VCaP (cell line): Measurements from ENCODE around the gene KIAA1958.

ENCODE experiments used
- H3K27ac ChIP-seq: fragments of 450-650 bp; 2 replicates; pipeline ENCODE4 v1.5.1; 2017
- TF ChIP-seq, protein P1 (sequence below): fragments of 450-650 bp; conservative IDR thresholded peaks from 2 replicates; pipeline ENCODE4 v1.5.1; 2017; ENCODE audit warnings: mild to moderate bottlenecking, moderate library complexity

Gene KIAA1958

DNA sequence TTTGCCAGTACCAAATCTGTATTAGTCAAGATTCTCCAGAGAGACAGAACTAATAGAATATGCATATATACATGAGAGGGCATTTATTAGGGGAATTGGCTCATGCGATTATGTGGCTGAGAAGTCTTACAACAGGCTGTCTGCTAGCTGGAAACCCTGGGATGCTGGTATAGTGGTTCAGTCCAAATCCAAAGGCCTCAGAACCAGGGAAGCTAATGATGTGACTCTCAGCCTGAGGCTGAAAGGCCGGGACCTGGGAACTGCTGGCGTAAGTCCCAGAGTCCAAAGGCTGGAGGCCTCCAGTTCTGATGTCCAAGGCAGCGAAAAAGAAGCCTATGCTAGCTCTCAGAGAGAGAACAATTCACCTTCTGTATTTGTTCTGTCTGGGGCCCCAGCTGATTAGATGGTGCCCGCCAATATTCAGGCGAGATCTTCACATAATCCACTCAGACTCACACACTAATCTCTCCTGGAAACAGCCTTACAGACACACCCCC is 84.1 kb downstream of the KIAA1958 start:
- TF ChIP-seq, protein P1, sequence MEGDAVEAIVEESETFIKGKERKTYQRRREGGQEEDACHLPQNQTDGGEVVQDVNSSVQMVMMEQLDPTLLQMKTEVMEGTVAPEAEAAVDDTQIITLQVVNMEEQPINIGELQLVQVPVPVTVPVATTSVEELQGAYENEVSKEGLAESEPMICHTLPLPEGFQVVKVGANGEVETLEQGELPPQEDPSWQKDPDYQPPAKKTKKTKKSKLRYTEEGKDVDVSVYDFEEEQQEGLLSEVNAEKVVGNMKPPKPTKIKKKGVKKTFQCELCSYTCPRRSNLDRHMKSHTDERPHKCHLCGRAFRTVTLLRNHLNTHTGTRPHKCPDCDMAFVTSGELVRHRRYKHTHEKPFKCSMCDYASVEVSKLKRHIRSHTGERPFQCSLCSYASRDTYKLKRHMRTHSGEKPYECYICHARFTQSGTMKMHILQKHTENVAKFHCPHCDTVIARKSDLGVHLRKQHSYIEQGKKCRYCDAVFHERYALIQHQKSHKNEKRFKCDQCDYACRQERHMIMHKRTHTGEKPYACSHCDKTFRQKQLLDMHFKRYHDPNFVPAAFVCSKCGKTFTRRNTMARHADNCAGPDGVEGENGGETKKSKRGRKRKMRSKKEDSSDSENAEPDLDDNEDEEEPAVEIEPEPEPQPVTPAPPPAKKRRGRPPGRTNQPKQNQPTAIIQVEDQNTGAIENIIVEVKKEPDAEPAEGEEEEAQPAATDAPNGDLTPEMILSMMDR, result no peak
- H3K27ac ChIP-seq, result no peak overlapping the region

DNA sequence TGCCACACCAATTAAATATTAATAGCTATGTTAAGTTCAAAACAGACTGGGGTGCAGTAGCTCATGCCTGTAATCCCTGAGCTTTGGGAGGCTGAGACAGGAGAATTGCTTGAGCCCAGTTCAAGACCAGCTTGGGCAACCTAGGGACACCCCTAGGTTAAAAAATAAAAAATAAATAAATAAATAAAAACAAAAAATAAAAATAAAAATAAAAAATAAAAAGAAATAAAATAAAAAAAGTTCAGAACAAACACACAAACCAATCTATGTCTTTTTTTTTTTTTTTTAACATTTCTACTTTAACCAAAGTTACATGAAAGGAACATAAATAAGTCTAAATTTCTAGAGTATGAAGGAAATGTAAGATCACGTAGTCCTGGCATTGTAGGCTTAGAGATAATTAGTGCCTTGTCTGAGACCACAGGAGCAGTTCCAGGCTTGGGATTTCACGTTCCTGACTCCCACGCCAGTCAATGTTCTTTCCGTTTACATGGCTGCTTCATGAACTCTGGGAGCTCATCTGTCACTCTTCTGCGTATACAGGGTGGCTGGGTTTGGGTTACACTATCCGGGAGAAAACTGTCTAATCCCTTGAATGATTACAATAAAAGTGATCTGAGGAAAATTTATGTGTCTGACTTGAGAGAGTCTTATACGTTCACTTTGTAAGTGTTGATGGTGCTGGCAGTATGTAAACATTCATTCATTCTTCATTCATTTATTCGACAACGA is 85.2 kb downstream of the KIAA1958 start:
- TF ChIP-seq, protein P1, result no peak
- no peak overlapping the region for H3K27ac ChIP-seq

DNA sequence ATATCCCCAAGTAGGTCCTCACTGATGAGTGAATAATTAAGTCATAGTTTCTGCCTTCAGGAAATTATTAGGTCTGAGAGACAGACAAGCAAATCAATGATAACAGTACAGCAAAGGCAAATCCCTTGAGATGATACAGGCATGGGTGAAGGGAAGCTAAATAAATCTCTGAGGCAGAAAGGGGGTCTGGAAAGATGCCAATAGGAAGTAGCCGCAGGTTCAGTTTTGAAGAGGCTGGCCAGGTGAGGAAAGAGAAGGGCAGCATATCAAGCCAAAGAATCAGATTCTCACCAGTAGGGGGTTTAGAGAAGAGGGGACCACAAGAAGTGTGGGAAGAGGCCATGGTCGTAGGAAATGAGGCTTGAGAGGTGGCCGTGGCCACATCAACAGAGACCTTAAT is 85.8 kb downstream of the KIAA1958 start:
- TF ChIP-seq, protein P1, result no peak
- H3K27ac ChIP-seq, result no peak overlapping the region

DNA sequence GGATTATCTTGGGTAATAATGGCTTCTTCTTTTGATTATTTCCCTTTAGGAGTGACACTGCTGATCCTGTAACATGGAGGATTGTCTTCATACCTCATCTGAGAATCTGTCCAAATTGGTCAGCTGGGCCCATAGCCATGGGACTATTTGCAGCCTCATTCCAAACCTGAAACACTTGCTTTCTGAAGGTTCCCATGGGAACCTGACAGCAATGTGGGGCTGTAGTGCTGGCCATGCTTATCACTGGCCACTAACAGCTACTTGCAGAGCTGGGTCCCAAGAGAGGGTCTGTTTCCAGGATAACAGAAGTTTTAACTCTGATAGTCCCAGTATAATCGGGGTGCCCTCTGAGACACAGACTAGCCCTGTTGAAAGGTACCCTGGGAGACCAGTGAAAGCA is 87.4 kb downstream of the KIAA1958 start:
- no peak overlapping the region for H3K27ac ChIP-seq
- TF ChIP-seq, protein P1, result no peak

DNA sequence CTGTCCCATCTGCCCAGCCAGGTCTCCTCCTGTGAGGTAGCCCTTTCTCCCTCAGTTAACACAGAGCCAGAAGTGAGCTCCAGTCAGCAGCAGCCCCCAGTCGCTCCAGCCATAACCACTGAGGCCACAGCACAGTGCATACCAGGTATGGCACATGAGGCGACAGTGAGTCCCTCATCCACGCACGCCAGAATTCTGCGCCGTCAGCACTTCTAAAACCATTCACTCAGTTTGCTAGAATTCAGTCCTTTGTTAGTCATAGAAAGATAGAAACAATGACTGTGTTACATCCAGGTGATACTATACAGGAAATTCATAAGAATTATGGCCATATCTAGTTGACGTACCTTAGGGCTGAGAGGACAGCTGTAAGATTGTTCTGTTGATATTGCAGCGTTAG is 88.5 kb downstream of the KIAA1958 start:
- H3K27ac ChIP-seq, result no peak overlapping the region
- TF ChIP-seq, protein P1, result no peak

DNA sequence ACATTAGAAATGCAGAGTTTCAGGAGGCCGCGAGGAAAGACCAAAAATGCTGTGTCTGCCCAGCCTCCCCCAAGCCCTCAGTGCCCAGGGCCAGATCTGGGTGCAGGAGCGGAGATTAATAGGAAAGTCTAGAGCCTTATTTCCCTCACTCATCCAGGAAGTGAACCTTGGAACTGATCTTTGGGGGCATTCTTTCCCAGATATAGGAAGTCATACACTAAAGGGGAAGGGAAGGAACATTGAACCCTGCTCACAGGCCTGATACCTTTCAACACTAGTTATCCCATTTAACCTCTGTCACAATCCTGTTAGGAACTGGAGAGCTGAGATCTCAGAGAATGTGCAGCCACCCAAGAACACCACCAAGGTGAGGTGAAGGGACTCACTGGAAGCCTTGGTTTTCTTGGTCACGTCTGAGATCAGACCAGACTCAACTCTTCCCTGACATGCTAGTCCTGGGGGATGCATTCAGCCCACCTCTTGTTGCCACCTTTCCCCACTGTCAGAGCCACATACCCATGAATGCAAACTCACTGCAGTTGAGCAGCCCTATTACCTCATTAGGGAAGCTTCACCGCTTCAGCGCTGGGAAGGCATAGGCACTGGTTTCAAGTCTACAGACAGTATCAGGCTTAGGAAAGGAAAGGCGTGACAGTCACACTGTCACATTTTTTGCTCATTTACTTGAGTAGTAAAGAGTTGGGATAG is 95.0 kb downstream of the KIAA1958 start:
- H3K27ac ChIP-seq, result no peak overlapping the region
- TF ChIP-seq, protein P1, result no peak

DNA sequence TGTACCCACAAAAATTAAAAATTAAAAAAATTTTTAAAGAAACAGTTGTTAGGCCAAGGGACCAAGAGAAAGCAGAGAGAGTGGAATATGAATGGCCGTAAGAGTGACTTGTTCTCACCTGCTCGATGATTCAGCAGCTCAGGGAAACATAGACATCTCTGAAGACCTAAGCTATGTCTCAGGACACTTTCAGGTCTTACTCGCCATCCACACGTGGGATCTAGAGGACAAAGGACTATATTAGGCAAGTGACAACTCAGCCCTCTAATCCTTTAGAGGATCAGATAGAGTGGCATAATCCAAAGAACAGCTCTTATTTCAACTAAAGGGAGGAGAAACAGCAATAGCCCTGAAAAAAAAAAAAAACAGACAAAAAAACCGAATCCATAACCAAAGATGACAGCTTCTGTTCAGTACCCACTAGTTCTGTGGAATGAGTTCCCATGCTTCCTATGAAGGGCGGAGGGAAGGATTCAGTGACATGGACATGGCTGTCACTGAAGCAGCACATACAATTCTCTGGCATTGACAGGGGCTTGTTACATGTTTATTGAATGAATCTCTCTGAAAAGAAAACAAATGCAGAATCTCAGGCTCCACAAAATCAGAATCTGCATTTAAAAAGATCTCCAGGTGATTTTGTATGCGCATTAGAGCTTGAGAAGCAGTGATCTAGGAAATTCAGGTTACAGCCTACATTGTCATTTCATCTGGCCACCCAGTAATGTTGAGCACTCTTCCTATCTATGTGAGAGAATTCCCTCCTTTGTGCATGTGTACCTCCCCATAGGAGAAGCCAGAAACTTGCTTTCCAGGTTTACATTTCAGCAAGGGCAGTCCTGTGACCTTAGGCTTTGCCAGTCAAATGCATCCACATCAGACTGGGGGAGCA is 96.0 kb downstream of the KIAA1958 start:
- H3K27ac ChIP-seq, result no peak overlapping the region
- TF ChIP-seq, protein P1, result no peak
